ENCODE data around the gene SLC35D3.

DNA sequence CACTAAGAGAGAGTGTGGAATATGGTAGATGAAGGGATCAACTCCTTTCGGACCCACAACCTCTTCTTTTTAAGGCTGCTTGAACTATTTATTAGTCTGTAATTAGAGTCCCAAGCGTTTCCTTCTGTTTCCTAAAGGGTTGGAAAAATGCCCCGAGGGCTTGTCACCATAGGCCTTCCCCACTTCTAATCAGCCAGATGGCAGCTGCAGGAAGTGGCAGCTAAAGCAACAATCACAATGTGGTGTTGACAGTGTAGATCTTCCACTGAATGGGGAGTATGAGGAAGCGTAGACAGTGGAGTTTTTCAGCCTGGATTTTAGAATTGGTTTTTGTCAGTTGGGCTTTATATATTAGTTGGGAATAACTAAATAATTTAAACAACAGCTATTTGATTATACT lies 40.6 kb downstream of the SLC35D3 start:
- TF ChIP-seq NFRKB (IDR thresholded peaks at IDR 0.05) (no peak), BHLHE40 (IDR thresholded peaks at IDR 0.05; ENCODE audit: borderline replicate concordance) (no peak)
